ENCODE data around the gene ANKS1A.

ANKS1A gene

GRCh38 chr6:35015996-35016395, 126.9 kb downstream of the ANKS1A start:
- H3K27ac ChIP-seq (ENCODE audit: low read depth, low read length): no peak overlapping the region
- no peak overlapping the region for H2BK12ac ChIP-seq (ENCODE audit: low read length)
- no peak overlapping the region for H3K9ac ChIP-seq (ENCODE audit: low read length)
- no peak overlapping the region for H4K8ac ChIP-seq (ENCODE audit: low read depth, low read length)
- H3K9me3 ChIP-seq (ENCODE audit: insufficient read depth, low read depth, low read length): no peaks in the 10 kb centered on the region
- peaks cover 30% of the 10 kb centered on the region for H3K79me2 ChIP-seq (ENCODE audit: control insufficient read depth, insufficient read depth, low read length, poor library complexity)
- H3K79me1 ChIP-seq (ENCODE audit: low read length): no peaks in the 10 kb centered on the region
- H3K23ac ChIP-seq (ENCODE audit: low read length): no peak overlapping the region
- H3K4me3 ChIP-seq (ENCODE audit: low read depth, low read length): no peak overlapping the region
- H3K27me3 ChIP-seq (ENCODE audit: insufficient read depth, low read length): no peaks in the 10 kb centered on the region
- no peak overlapping the region for H4K12ac ChIP-seq (ENCODE audit: low read depth, low read length)
- no peak overlapping the region for H3K14ac ChIP-seq (ENCODE audit: low read length)
- H2BK5ac ChIP-seq (ENCODE audit: low read depth, low read length, poor library complexity): no peak overlapping the region
- H4K91ac ChIP-seq (ENCODE audit: low read depth, low read length): no peak overlapping the region
- H3K4ac ChIP-seq (ENCODE audit: low read depth, low read length): peak overlapping the region; percentile 74
- no peak for DNase-seq
- WGBS (ENCODE audit: extremely low coverage, insufficient coverage, insufficient read length): no CpG with 5 or more reads among the region's 1 CpG
- H3K4me2 ChIP-seq (ENCODE audit: low read length): no peak overlapping the region
- no peak overlapping the region for H3K18ac ChIP-seq (ENCODE audit: low read length)
- H2AK5ac ChIP-seq (ENCODE audit: low read length): no peak overlapping the region
- H3K36me3 ChIP-seq (ENCODE audit: control insufficient read depth in 1 of 2, insufficient read depth in 2 of 2, low read length in 2 of 2): peaks cover 20 to 45% of the 10 kb centered on the region in 2 experiments
- peaks cover 17 to 28% of the 10 kb centered on the region in 2 experiments for H3K4me1 ChIP-seq (ENCODE audit: control insufficient read depth in 1 of 2, insufficient read depth in 2 of 2, low read length in 2 of 2)
- no peak overlapping the region for H2BK120ac ChIP-seq (ENCODE audit: insufficient read depth, low read length, poor library complexity)
- no peak overlapping the region for H2AFZ ChIP-seq (ENCODE audit: insufficient read depth, low read length, poor library complexity)

DNA sequence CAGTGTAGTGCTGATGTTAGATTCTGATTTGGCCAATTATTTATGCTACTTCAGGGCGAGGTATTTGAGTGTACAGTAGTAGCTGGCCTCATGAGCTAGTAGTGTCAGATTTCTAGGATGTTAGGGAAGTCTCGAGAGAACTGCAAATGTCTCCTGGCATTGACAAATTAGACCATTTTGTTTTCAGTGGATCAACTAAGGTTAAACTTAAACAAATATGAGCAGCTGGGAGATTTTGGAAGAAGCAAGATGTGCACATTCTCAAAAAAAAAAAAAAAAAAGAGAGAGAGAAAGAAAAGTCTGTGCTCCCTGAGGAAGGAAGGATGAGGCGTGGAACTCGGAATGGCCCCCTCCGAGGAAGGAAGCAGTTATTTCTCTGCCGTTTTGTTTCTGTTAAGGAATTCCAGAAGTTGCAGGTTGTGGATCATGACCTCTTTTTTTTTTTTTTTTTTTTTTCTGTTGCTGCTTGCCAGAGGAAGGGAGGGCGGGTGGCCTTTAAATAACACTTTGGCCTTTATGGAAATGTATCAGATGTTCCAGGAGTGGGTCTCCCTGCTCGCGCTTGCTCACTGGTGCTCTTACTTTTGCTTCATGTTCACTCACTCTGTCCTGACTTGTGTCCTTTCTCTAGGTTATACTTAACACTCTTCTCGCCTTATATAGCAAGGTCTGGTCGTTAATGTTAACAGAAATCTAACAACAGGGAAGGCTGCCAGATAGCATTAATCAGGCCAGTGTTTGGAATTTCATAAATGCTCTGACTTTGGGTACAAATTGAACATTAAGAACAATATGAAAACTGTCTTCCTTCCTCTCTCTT, 127.7 kb downstream of the ANKS1A start:
- no peak overlapping the region for H2BK5ac ChIP-seq (ENCODE audit: low read depth, low read length, poor library complexity)
- no peak overlapping the region for H3K9ac ChIP-seq (ENCODE audit: low read length)
- H3K36me3 ChIP-seq (ENCODE audit: control insufficient read depth in 1 of 2, insufficient read depth in 2 of 2, low read length in 2 of 2): peaks cover 26 to 50% of the 10 kb centered on the region in 2 experiments
- DNase-seq: no peak
- H3K4me1 ChIP-seq (ENCODE audit: control insufficient read depth in 1 of 2, insufficient read depth in 2 of 2, low read length in 2 of 2): peaks cover 17 to 25% of the 10 kb centered on the region in 2 experiments
- no peaks in the 10 kb centered on the region for H3K79me1 ChIP-seq (ENCODE audit: low read length)
- H3K9me3 ChIP-seq (ENCODE audit: insufficient read depth, low read depth, low read length): no peaks in the 10 kb centered on the region
- H4K12ac ChIP-seq (ENCODE audit: low read depth, low read length): no peak overlapping the region
- no CpG with 5 or more reads among the region's 11 CpGs for WGBS (ENCODE audit: extremely low coverage, insufficient coverage, insufficient read length)
- no peak overlapping the region for H3K14ac ChIP-seq (ENCODE audit: low read length)
- no peaks in the 10 kb centered on the region for H3K27me3 ChIP-seq (ENCODE audit: insufficient read depth, low read length)
- H4K91ac ChIP-seq (ENCODE audit: low read depth, low read length): no peak overlapping the region
- peaks cover 26% of the 10 kb centered on the region for H3K79me2 ChIP-seq (ENCODE audit: control insufficient read depth, insufficient read depth, low read length, poor library complexity)
- no peak overlapping the region for H2BK12ac ChIP-seq (ENCODE audit: low read length)
- no peak overlapping the region for H3K23ac ChIP-seq (ENCODE audit: low read length)
- H4K8ac ChIP-seq (ENCODE audit: low read depth, low read length): no peak overlapping the region
- H2AK5ac ChIP-seq (ENCODE audit: low read length): no peak overlapping the region
- H2BK120ac ChIP-seq (ENCODE audit: insufficient read depth, low read length, poor library complexity): no peak overlapping the region
- H3K18ac ChIP-seq (ENCODE audit: low read length): no peak overlapping the region
- H3K4me2 ChIP-seq (ENCODE audit: low read length): no peak overlapping the region
- no peak overlapping the region for H3K4me3 ChIP-seq (ENCODE audit: low read depth, low read length)
- H2AFZ ChIP-seq (ENCODE audit: insufficient read depth, low read length, poor library complexity): no peak overlapping the region
- no peak overlapping the region for H3K4ac ChIP-seq (ENCODE audit: low read depth, low read length)
- no peak overlapping the region for H3K27ac ChIP-seq (ENCODE audit: low read depth, low read length)

GRCh38 chr6:35017411-35018181, 128.5 kb downstream of the ANKS1A start:
- WGBS (ENCODE audit: extremely low coverage, insufficient coverage, insufficient read length): no CpG with 5 or more reads among the region's 28 CpGs
- Histone ChIP-seq H3K79me1 (ENCODE audit: low read length) (no peaks in the 10 kb centered on the region), H4K12ac (ENCODE audit: low read depth, low read length) (no peak overlapping the region), H3K23ac (ENCODE audit: low read length) (no peak overlapping the region), H3K27me3 (ENCODE audit: insufficient read depth, low read length) (no peaks in the 10 kb centered on the region), H3K36me3 (ENCODE audit: control insufficient read depth in 1 of 2, insufficient read depth in 2 of 2, low read length in 2 of 2) (peaks cover 29 to 50% of the 10 kb centered on the region in 2 experiments), H3K18ac (ENCODE audit: low read length) (no peak overlapping the region), H3K4me1 (ENCODE audit: control insufficient read depth in 1 of 2, insufficient read depth in 2 of 2, low read length in 2 of 2) (peaks cover 17 to 25% of the 10 kb centered on the region in 2 experiments), H3K27ac (ENCODE audit: low read depth, low read length) (no peak overlapping the region), H3K4ac (ENCODE audit: low read depth, low read length) (peak overlapping the region; percentile 58), H4K91ac (ENCODE audit: low read depth, low read length) (no peak overlapping the region), H2BK5ac (ENCODE audit: low read depth, low read length, poor library complexity) (no peak overlapping the region), H3K9me3 (ENCODE audit: insufficient read depth, low read depth, low read length) (no peaks in the 10 kb centered on the region), H2BK120ac (ENCODE audit: insufficient read depth, low read length, poor library complexity) (no peak overlapping the region), H3K9ac (ENCODE audit: low read length) (no peak overlapping the region), H2AFZ (ENCODE audit: insufficient read depth, low read length, poor library complexity) (no peak overlapping the region), H3K4me2 (ENCODE audit: low read length) (no peak overlapping the region), H3K14ac (ENCODE audit: low read length) (no peak overlapping the region), H3K4me3 (ENCODE audit: low read depth, low read length) (no peak overlapping the region), H2BK12ac (ENCODE audit: low read length) (no peak overlapping the region), H3K79me2 (ENCODE audit: control insufficient read depth, insufficient read depth, low read length, poor library complexity) (peaks cover 23% of the 10 kb centered on the region), H2AK5ac (ENCODE audit: low read length) (no peak overlapping the region), H4K8ac (ENCODE audit: low read depth, low read length) (no peak overlapping the region)
- DNase-seq: no peak

DNA sequence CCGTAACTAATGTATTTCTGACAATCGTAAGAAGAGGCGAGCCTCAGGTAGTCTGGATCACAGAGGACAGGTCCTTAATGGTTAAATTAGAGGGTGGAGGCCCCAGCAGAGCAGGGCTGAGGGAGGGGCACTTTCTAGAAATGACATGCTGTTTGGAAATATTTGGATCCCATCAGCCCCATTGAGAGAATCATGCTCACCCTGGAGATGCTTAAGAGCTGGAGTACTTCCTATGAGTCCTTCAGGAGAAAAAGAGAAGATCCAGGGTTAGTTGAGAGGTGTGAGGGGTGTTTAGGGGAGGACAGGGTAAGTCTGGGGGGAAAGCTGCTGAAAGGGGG, 129.1 kb downstream of the ANKS1A start:
- Histone ChIP-seq H3K27me3 (ENCODE audit: insufficient read depth, low read length) (no peaks in the 10 kb centered on the region), H3K4me3 (ENCODE audit: low read depth, low read length) (no peak overlapping the region), H3K4ac (ENCODE audit: low read depth, low read length) (peak overlapping the region; percentile 58)

More for the DNA sequence above, 129.1 kb downstream of the ANKS1A start:
- Histone ChIP-seq H2AK5ac (ENCODE audit: low read length) (no peak overlapping the region), H2BK5ac (ENCODE audit: low read depth, low read length, poor library complexity) (no peak overlapping the region), H3K36me3 (ENCODE audit: control insufficient read depth in 1 of 2, insufficient read depth in 2 of 2, low read length in 2 of 2) (peaks cover 26 to 53% of the 10 kb centered on the region in 2 experiments), H3K79me1 (ENCODE audit: low read length) (no peaks in the 10 kb centered on the region), H3K23ac (ENCODE audit: low read length) (no peak overlapping the region), H3K9ac (ENCODE audit: low read length) (no peak overlapping the region), H4K12ac (ENCODE audit: low read depth, low read length) (no peak overlapping the region), H3K14ac (ENCODE audit: low read length) (no peak overlapping the region), H2AFZ (ENCODE audit: insufficient read depth, low read length, poor library complexity) (no peak overlapping the region), H3K4me1 (ENCODE audit: control insufficient read depth in 1 of 2, insufficient read depth in 2 of 2, low read length in 2 of 2) (peaks cover 17 to 25% of the 10 kb centered on the region in 2 experiments), H3K79me2 (ENCODE audit: control insufficient read depth, insufficient read depth, low read length, poor library complexity) (peaks cover 21% of the 10 kb centered on the region), H3K4me2 (ENCODE audit: low read length) (no peak overlapping the region), H2BK120ac (ENCODE audit: insufficient read depth, low read length, poor library complexity) (no peak overlapping the region), H4K91ac (ENCODE audit: low read depth, low read length) (no peak overlapping the region), H3K9me3 (ENCODE audit: insufficient read depth, low read depth, low read length) (no peaks in the 10 kb centered on the region), H2BK12ac (ENCODE audit: low read length) (no peak overlapping the region), H4K8ac (ENCODE audit: low read depth, low read length) (no peak overlapping the region), H3K27ac (ENCODE audit: low read depth, low read length) (no peak overlapping the region), H3K18ac (ENCODE audit: low read length) (no peak overlapping the region)
- no peak for DNase-seq
- WGBS (ENCODE audit: extremely low coverage, insufficient coverage, insufficient read length): no CpG with 5 or more reads among the region's 3 CpGs

Measured in trophoblast cell (in vitro differentiated cells and primary cell).